Adrenal gland (tissue), 12 donors: ENCODE measurements around the gene CDKAL1. TPM values are rescaled to one million over a fixed set of nuclear protein-coding genes. Genes with fewer than 3 reads are reported as not detected.

Experiments
- DNase-seq, 7 donors: peaks; one replicate each; pipeline ENCODE4 v3.0.0-alpha.2; 2019 to 2020
- H3K27ac ChIP-seq, 5 donors: fragments of 200-600 bp; sonication (generic) in 4 of 5; 1 replicate in 3 of 5; 2 replicates in 2 of 5; pipeline versions ENCODE4 v1.5.1 to v1.8.0; 2016 to 2020; ENCODE audit warnings: mild to moderate bottlenecking in 1 of 5
- H3K27me3 ChIP-seq: fragments of 200-600 bp; 2 replicates; pipeline ENCODE4 v1.8.0; 2021
- H3K36me3 ChIP-seq, 2 donors: fragments of 200-600 bp; replicated peaks in 1 of 2; 1 replicate in 1 of 2; 2 replicates in 1 of 2; pipeline versions ENCODE4 v1.5.1 to v1.8.0; 2018 to 2022
- H3K4me1 ChIP-seq, 2 donors: fragments of 200-600 bp; replicated peaks in 1 of 2; 1 replicate in 1 of 2; 2 replicates in 1 of 2; pipeline versions ENCODE4 v1.5.1 to v1.8.0; 2018 to 2021
- H3K4me3 ChIP-seq, 4 donors: fragments of 200-600 bp; sonication (generic) in 3 of 4; one replicate each; pipeline ENCODE4 v1.5.1; 2016 to 2018
- H3K9me3 ChIP-seq, 3 donors: fragments of 200-600 bp; sonication (generic) in 1 of 3; replicated peaks in 1 of 3; 1 replicate in 2 of 3; 2 replicates in 1 of 3; pipeline versions ENCODE4 v1.5.1 to v1.8.0; 2016 to 2021
- CTCF ChIP-seq, 6 experiments: fragments of 450-650 bp in 4 of 6; fragments of 200-600 bp in 2 of 6; sonication (generic) in 1 of 6; IDR thresholded peaks; 1 replicate in 5 of 6; 2 replicates in 1 of 6; pipeline versions ENCODE4 v1.5.1 to v1.8.0; 2016 to 2021; ENCODE audit warnings: antibody characterized with exemption in 6 of 6, mild to moderate bottlenecking in 2 of 6, moderate library complexity in 1 of 6
- POLR2A ChIP-seq, 2 donors: fragments of 450-650 bp; IDR thresholded peaks; one replicate each; pipeline ENCODE4 v1.6.1; 2017; ENCODE audit warnings: antibody characterized with exemption in 2 of 2, mild to moderate bottlenecking in 2 of 2, moderate library complexity in 1 of 2
- WGBS, 4 donors: extraction: QIAGEN DNeasy Blood & Tissue Kit in 2 of 4; methylation state at CpG; one replicate each; pipeline versions ENCODE4 v1.1.5 to v1.1.7; 2013 to 2017; 5-methylcytosine and 5-hydroxymethylcytosine counted together
- intact Hi-C, 2 donors: fragments of 100-400 bp; cut with DNase I; formaldehyde crosslinking; loops; one replicate each; pipeline versions ENCODE4 v1.14.1 to v1.15.0; 2022 to 2023
- polyA plus RNA-seq, 3 donors: library from polyadenylated mRNA; stranded (reverse); fragments of 200-250 nt in 2 of 3; fragments of 350-450 nt in 1 of 3; fragmentation: Illumina TruSeq in 1 of 3; extraction: RNeasy Lipid Tissue Mini Kit (QIAGEN cat#74804) in 1 of 3; gene quantifications; one replicate each; pipeline ENCODE4 v1.2.3, GENCODE V29; 2013 to 2014
- total RNA-seq, 9 donors: library from RNA; depleted of rRNA in 4 of 9; stranded (reverse); fragments of >200 nt in 4 of 9; fragments of 120-200 nt in 1 of 9; fragmentation: NEBNext Ultra II Directional in 1 of 9; extraction: Animal tissue kit (Norgen Biotek cat#: 25700) in 1 of 9; gene quantifications; one replicate each; pipeline versions ENCODE4 v1.1.0 to v1.2.4, GENCODE V29; 2013 to 2023
- donor health status: healthy with polysubstance abuse.
- donor health status: Bipolar disorder and iron deficiency.
- donor health status: DM: yes; HTN: yes; CAD: no.
- donor health status: DM: no; HTN: no; CAD: no.
- donor health status: DM: no; HTN: no; CAD: no.
- donor health status: DM: yes; HTN: yes; CAD: no.

The CDKAL1 gene
- total and polyA plus RNA-seq, 12 donors, result 3.9 to 21.1 (median 10.6) TPM

- WGBS, 4 donors, result 66 to 82% (median 75%) methylated on average over 1 of the region's 1 CpG
- intact Hi-C loops, result no loop called here
- TF ChIP-seq POLR2A (IDR thresholded peaks at IDR 0.05) (no peak), CTCF (IDR thresholded peaks at IDR 0.05) (no peak)
- Histone ChIP-seq H3K27me3 (no peaks in the 10 kb centered on the region), H3K4me3 (no peak overlapping the region), H3K4me1 (no peaks in the 10 kb centered on the region), H3K27ac (no peak overlapping the region), H3K9me3 (no peaks in the 10 kb centered on the region), H3K36me3 (no peaks in the 10 kb centered on the region)
- no peak for DNase-seq
Measured at GRCh38 chr6:20674664-20675063, 140.4 kb downstream of the CDKAL1 start.

GRCh38 chr6:20678831-20679352, 144.6 kb downstream of the CDKAL1 start:
- no peaks in the 10 kb centered on the region for H3K27me3 ChIP-seq
- H3K36me3 ChIP-seq, result no peaks in the 10 kb centered on the region
- WGBS, 4 donors, result 83 to 98% (median 93%) methylated on average over 2 of the region's 2 CpGs
- no peak overlapping the region for H3K27ac ChIP-seq
- H3K4me1 ChIP-seq, result no peaks in the 10 kb centered on the region
- intact Hi-C loops, result no loop called here
- TF ChIP-seq CTCF (IDR thresholded peaks at IDR 0.05) (no peak), POLR2A (IDR thresholded peaks at IDR 0.05) (no peak)
- no peak overlapping the region for H3K4me3 ChIP-seq
- DNase-seq, result no peak
- no peaks in the 10 kb centered on the region for H3K9me3 ChIP-seq

DNA sequence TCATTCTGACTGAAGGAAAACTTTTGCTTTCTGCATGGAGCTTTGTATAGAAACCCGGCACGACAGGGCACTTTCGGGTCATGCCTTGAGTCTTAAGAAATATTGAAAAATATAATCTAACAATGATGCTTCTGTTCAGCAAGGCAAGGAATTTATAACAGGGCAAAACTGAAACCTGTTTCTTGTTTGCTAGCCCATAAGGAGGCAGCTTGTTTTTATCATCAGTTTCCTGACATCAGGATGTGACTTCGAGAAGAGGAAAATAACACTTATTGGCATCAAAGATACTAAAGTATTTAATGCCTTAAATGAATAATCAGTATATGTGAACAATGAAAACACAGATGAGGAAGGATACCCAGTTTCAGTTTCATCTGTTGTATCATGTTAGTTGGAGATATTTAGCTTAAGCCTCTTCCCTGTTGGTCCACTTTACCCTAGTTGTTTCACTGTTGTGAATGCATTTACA, 146.5 kb downstream of the CDKAL1 start:
- Histone ChIP-seq H3K9me3 (no peaks in the 10 kb centered on the region), H3K27ac (no peak overlapping the region), H3K27me3 (no peaks in the 10 kb centered on the region), H3K4me1 (no peaks in the 10 kb centered on the region), H3K36me3 (no peaks in the 10 kb centered on the region), H3K4me3 (no peak overlapping the region)
- DNase-seq, result no peak
- intact Hi-C loops, result no loop called here
- WGBS, 4 donors, result 64 to 71% (median 66%) methylated on average over 4 of the region's 4 CpGs
- TF ChIP-seq POLR2A (IDR thresholded peaks at IDR 0.05), result no peak
- TF ChIP-seq CTCF (IDR thresholded peaks at IDR 0.05), result no peak

DNA sequence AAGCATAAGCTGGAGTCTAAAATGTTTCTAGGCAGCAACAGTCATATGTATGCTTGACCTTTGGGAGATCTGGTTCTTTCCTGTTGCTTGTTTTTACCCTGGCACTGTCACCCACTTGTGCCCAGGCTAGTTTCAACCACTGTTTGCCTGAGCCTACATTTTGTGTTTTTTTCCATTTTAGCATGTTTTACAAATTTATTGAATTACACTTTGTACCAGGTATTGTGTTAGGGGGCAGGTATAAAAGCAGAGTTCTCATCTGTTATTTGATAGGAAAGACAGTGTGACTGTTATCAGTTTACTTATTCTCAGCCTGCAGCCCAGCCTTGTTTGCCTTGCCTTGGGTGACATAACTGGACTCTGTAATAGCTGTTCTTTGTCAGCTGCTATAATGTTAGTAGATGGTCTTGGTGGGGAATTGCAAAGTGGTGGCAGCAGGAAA, 147.0 kb downstream of the CDKAL1 start:
- intact Hi-C loops, result no loop called here
- no peak for TF ChIP-seq CTCF (IDR thresholded peaks at IDR 0.05)
- TF ChIP-seq POLR2A (IDR thresholded peaks at IDR 0.05), result no peak

More for the DNA sequence above, 147.0 kb downstream of the CDKAL1 start:
- H3K27ac ChIP-seq, result no peak overlapping the region
- no peak for DNase-seq
- no peaks in the 10 kb centered on the region for H3K4me1 ChIP-seq
- no peaks in the 10 kb centered on the region for H3K36me3 ChIP-seq
- H3K9me3 ChIP-seq, result no peaks in the 10 kb centered on the region
- no peak overlapping the region for H3K4me3 ChIP-seq
- H3K27me3 ChIP-seq, result no peaks in the 10 kb centered on the region
